Measurements from ENCODE around the gene SNCG.

- TF ChIP-seq POLR2AphosphoS5 (IDR thresholded peaks at IDR 0.05) (peak in 2 of 3 donors; percentile 27 to 35), EP300 (IDR thresholded peaks at IDR 0.05) (no peak)
Observed at GRCh38 chr10:86955501-86956194, 2.8 kb upstream of the SNCG start.
